NCI-H1436 treated with DMSO at 0.1 percent for 48 hours (cell line): ENCODE data around the gene MTPN.

Source experiments
- DNase-seq: peaks from one replicate; lab custom pipeline; 2025; lab: John Stamatoyannopoulos, UW

The MTPN gene

GRCh38 chr7:135977007-135977741 is at the start of gene MTPN:
Gene MTPN (minus strand): TSS chr7:135977359. CDS start chr7:135977100, 259 bp downstream.
- peak; percentile 83 for DNase-seq

- no peak for DNase-seq
Measured at GRCh38 chr7:136026209-136026608, 49.0 kb upstream of the MTPN start.

GRCh38 chr7:136023134-136023869 is 46.1 kb upstream of the MTPN start:
- DNase-seq: peak; percentile 79

- DNase-seq: no peak
Measured at GRCh38 chr7:136020556-136020955, 43.4 kb upstream of the MTPN start.

- DNase-seq: no peak
Measured at GRCh38 chr7:136018104-136018503, 40.9 kb upstream of the MTPN start.

- no peak for DNase-seq
Measured at GRCh38 chr7:136016649-136017395, 39.7 kb upstream of the MTPN start.

GRCh38 chr7:136015638-136016037 is 38.5 kb upstream of the MTPN start:
- no peak for DNase-seq

GRCh38 chr7:136014659-136015058 is 37.5 kb upstream of the MTPN start:
- no peak for DNase-seq

- no peak for DNase-seq
Measured at GRCh38 chr7:136012238-136012637, 35.1 kb upstream of the MTPN start.

- no peak for DNase-seq
Measured at GRCh38 chr7:136009488-136010079, 32.4 kb upstream of the MTPN start.

GRCh38 chr7:136006208-136006607 is 29.0 kb upstream of the MTPN start:
- DNase-seq: no peak

- no peak for DNase-seq
Measured at GRCh38 chr7:136004083-136004482, 26.9 kb upstream of the MTPN start.

- DNase-seq: no peak
Measured at GRCh38 chr7:136002802-136003201, 25.6 kb upstream of the MTPN start.

- DNase-seq: no peak
Measured at GRCh38 chr7:136000288-136000913, 23.2 kb upstream of the MTPN start.

- no peak for DNase-seq
Measured at GRCh38 chr7:135998081-135998480, 20.9 kb upstream of the MTPN start.

- DNase-seq: no peak
Measured at GRCh38 chr7:135995748-135996147, 18.6 kb upstream of the MTPN start.

GRCh38 chr7:135994466-135995205 is 17.5 kb upstream of the MTPN start:
- DNase-seq: no peak

GRCh38 chr7:135993950-135994349 is 16.8 kb upstream of the MTPN start:
- no peak for DNase-seq

- no peak for DNase-seq
Measured at GRCh38 chr7:135991906-135992305, 14.7 kb upstream of the MTPN start.

- no peak for DNase-seq
Measured at GRCh38 chr7:135991322-135991721, 14.2 kb upstream of the MTPN start.

- no peak for DNase-seq
Measured at GRCh38 chr7:135990258-135990657, 13.1 kb upstream of the MTPN start.
